Transverse colon (tissue), 4 donors: ENCODE measurements around the gene SENP6. TPM values are rescaled to one million over a fixed set of nuclear protein-coding genes. Genes with fewer than 3 reads are reported as not detected.
A peak's percentile ranks its signal among the peaks of the same experiment; 100 is the strongest.
"Not testable (repeated sequence)": the region's sequence is repeated elsewhere in the genome, so short reads cannot be mapped to it uniquely, and the experiment has no call there.

ENCODE experiments used
- DNase-seq: peaks from one replicate; pipeline ENCODE4 v3.0.0-alpha.2; 2019
- H3K27ac ChIP-seq, 4 donors: fragments of 200-600 bp; sonication (generic); 2 replicates each; pipeline ENCODE4 v1.5.1; 2016 to 2018; ENCODE audit warnings: inconsistent platforms in 4 of 4
- H3K27me3 ChIP-seq: fragments of 200-600 bp; sonication (generic); 2 replicates; pipeline ENCODE4 v1.5.1; 2017; ENCODE audit warnings: inconsistent platforms
- H3K36me3 ChIP-seq, 4 donors: fragments of 200-600 bp; sonication (generic); 2 replicates each; pipeline ENCODE4 v1.5.1; 2017 to 2019; ENCODE audit warnings: inconsistent platforms in 4 of 4
- H3K4me1 ChIP-seq, 4 donors: fragments of 200-600 bp; sonication (generic); 2 replicates each; pipeline ENCODE4 v1.5.1; 2017 to 2020; ENCODE audit warnings: inconsistent platforms in 4 of 4
- H3K4me3 ChIP-seq, 4 donors: fragments of 200-600 bp; sonication (generic); 1 replicate in 1 of 4; 2 replicates in 3 of 4; pipeline versions ENCODE4 v1.5.1 to v1.6.1; 2017 to 2019; ENCODE audit warnings: inconsistent platforms in 4 of 4
- H3K9me3 ChIP-seq, 2 donors: fragments of 200-600 bp; sonication (generic); 2 replicates each; pipeline ENCODE4 v1.5.1; 2017 to 2019; ENCODE audit warnings: inconsistent platforms in 2 of 2
- CTCF ChIP-seq, 5 experiments: fragments of 200-600 bp in 3 of 5; fragments of 450-650 bp in 2 of 5; sonication (generic) in 3 of 5; IDR thresholded peaks; 1 replicate in 2 of 5; 2 replicates in 3 of 5; pipeline ENCODE4 v1.5.1; 2016 to 2017; ENCODE audit warnings: antibody characterized with exemption in 5 of 5, inconsistent platforms in 3 of 5, mild to moderate bottlenecking in 2 of 5, moderate library complexity in 1 of 5
- EP300 ChIP-seq: sonication (generic); formaldehyde crosslinking; IDR thresholded peaks from one replicate; pipeline ENCODE4 v1.6.1; 2017; ENCODE audit warnings: antibody characterized with exemption, low read depth
- POLR2A ChIP-seq: fragments of 450-650 bp; IDR thresholded peaks from one replicate; pipeline ENCODE4 v1.6.1; 2016; ENCODE audit warnings: antibody characterized with exemption, mild to moderate bottlenecking, moderate library complexity
- POLR2AphosphoS5 ChIP-seq, 3 donors: sonication (generic); formaldehyde crosslinking; IDR thresholded peaks; one replicate each; pipeline ENCODE4 v1.6.1; 2016; ENCODE audit warnings: antibody characterized with exemption in 3 of 3
- WGBS, 2 donors: methylation state at CpG; one replicate each; pipeline ENCODE4 v1.1.5; 2018; ENCODE audit warnings: low coverage in 1 of 2; 5-methylcytosine and 5-hydroxymethylcytosine counted together
- in situ Hi-C, 4 donors: fragments of 200-750 bp; cut with MboI; loops; one replicate each; pipeline versions ENCODE4 v1.15.0 to v1.15.1; 2017; ENCODE audit warnings: low sequenced_read_pairs in 3 of 4, low pct_ligation_motif_present in 1 of 4, low pct_unique_long_range_greater_than_20kb in 1 of 4
- intact Hi-C: fragments of 100-400 bp; cut with DNase I; formaldehyde crosslinking; loops from one replicate; pipeline ENCODE4 v1.15.1; 2023; ENCODE audit warnings: low total_unique reads
- total RNA-seq, 4 donors: library from RNA; depleted of rRNA; stranded (reverse); fragments of >200 nt; gene quantifications; one replicate each; pipeline ENCODE4 v1.1.0, GENCODE V29; 2016

SENP6 gene
- total RNA-seq, 4 donors from 2014 or later: 59.1 to 136 (median 107) TPM

GRCh38 chr6:75563032-75563431 is 38.6 kb upstream of the SENP6 start:
- no peak overlapping the region for H3K27ac ChIP-seq
- H3K36me3 ChIP-seq: no peaks in the 10 kb centered on the region
- intact Hi-C loops: no loop called here
- no peak for DNase-seq
- TF ChIP-seq CTCF (IDR thresholded peaks at IDR 0.05) (peak in 4 of 5 experiments; percentile 9 to 37 (median 21)), EP300 (no peak)
- in situ Hi-C loops: no loop called here
- no peaks in the 10 kb centered on the region for H3K4me1 ChIP-seq
- WGBS, 2 donors: 10% methylated on average over 1 of the region's 1 CpG; no CpG with 5 or more reads in 1 of the 2 donors
- H3K9me3 ChIP-seq: no peaks in the 10 kb centered on the region
- H3K27me3 ChIP-seq: no peaks in the 10 kb centered on the region
- no peak overlapping the region for H3K4me3 ChIP-seq

GRCh38 chr6:75566137-75566767 is 35.4 kb upstream of the SENP6 start:
- H3K4me3 ChIP-seq: no peak overlapping the region
- no peak for DNase-seq
- 83 to 97% methylated on average over 1 to 2 of the region's 2 CpGs for WGBS, 2 donors
- no peaks in the 10 kb centered on the region for H3K9me3 ChIP-seq
- in situ Hi-C loops: no loop called here
- H3K27ac ChIP-seq: no peak overlapping the region
- TF ChIP-seq EP300 (no peak), CTCF (IDR thresholded peaks at IDR 0.05) (no peak), POLR2AphosphoS5 (IDR thresholded peaks at IDR 0.05) (no peak), POLR2A (no peak)
- H3K27me3 ChIP-seq: no peaks in the 10 kb centered on the region
- intact Hi-C loops: no loop called here
- H3K36me3 ChIP-seq: no peaks in the 10 kb centered on the region
- H3K4me1 ChIP-seq: no peaks in the 10 kb centered on the region

- in situ Hi-C loops: no loop called here
- TF ChIP-seq CTCF (IDR thresholded peaks at IDR 0.05): no peak
- no peak for TF ChIP-seq POLR2AphosphoS5 (IDR thresholded peaks at IDR 0.05)
- no peak for TF ChIP-seq POLR2A
- TF ChIP-seq EP300: no peak
- Histone ChIP-seq H3K4me1 (no peaks in the 10 kb centered on the region), H3K27ac (no peak overlapping the region), H3K27me3 (no peaks in the 10 kb centered on the region), H3K9me3 (no peaks in the 10 kb centered on the region), H3K4me3 (no peak overlapping the region), H3K36me3 (no peaks in the 10 kb centered on the region)
- WGBS, 2 donors: 85% methylated on average over 6 of the region's 6 CpGs; no CpG with 5 or more reads in 1 of the 2 donors
- intact Hi-C loops: no loop called here
- no peak for DNase-seq
These were observed 33.6 kb upstream of the SENP6 start for GRCh38 chr6:75568100-75568499.

GRCh38 chr6:75568965-75569364 is 32.7 kb upstream of the SENP6 start:
- H3K36me3 ChIP-seq: no peaks in the 10 kb centered on the region
- WGBS, 2 donors: 65 to 80% methylated on average over 1 to 3 of the region's 3 CpGs
- no peaks in the 10 kb centered on the region for H3K9me3 ChIP-seq
- no peak for DNase-seq
- no peaks in the 10 kb centered on the region for H3K27me3 ChIP-seq
- no peak overlapping the region for H3K27ac ChIP-seq
- no peak overlapping the region for H3K4me3 ChIP-seq
- TF ChIP-seq POLR2AphosphoS5 (IDR thresholded peaks at IDR 0.05): no peak
- TF ChIP-seq EP300: no peak
- no peak for TF ChIP-seq CTCF (IDR thresholded peaks at IDR 0.05)
- no peak for TF ChIP-seq POLR2A
- H3K4me1 ChIP-seq: no peaks in the 10 kb centered on the region
- in situ Hi-C loops (no loop called here), intact Hi-C loops (no loop called here)

GRCh38 chr6:75570671-75571070 is 31.0 kb upstream of the SENP6 start:
- H3K4me3 ChIP-seq, DNase-seq, H3K27ac ChIP-seq, H3K4me1 ChIP-seq, H3K9me3 ChIP-seq, H3K27me3 ChIP-seq, in situ Hi-C loops, H3K36me3 ChIP-seq, intact Hi-C loops: not testable (repeated sequence)
- WGBS, 2 donors: 93 to 95% methylated on average over 5 to 6 of the region's 6 CpGs
